Sigmoid colon (tissue), 4 donors: Measurements from ENCODE around the gene RAPSN.

ENCODE experiments used
- POLR2A ChIP-seq, 2 donors: fragments of 450-650 bp; IDR thresholded peaks; one replicate each; pipeline ENCODE4 v1.6.1; 2016; ENCODE audit warnings: antibody characterized with exemption in 2 of 2, mild to moderate bottlenecking in 2 of 2, moderate library complexity in 2 of 2
- POLR2AphosphoS5 ChIP-seq, 4 donors: sonication (generic); formaldehyde crosslinking; IDR thresholded peaks; one replicate each; pipeline ENCODE4 v1.6.1; 2017; ENCODE audit warnings: antibody characterized with exemption in 4 of 4

- TF ChIP-seq POLR2A (IDR thresholded peaks at IDR 0.05) (no peak), POLR2AphosphoS5 (IDR thresholded peaks at IDR 0.05) (no peak)
Observed at GRCh38 chr11:47392546-47393162, 56.3 kb downstream of the RAPSN start.
